ENCODE measurements around the gene CCL18.
A peak's percentile ranks its signal among the peaks of the same experiment; 100 is the strongest.
"Not testable (repeated sequence)": the region's sequence is repeated elsewhere in the genome, so short reads cannot be mapped to it uniquely, and the experiment has no call there.

The CCL18 gene

DNA sequence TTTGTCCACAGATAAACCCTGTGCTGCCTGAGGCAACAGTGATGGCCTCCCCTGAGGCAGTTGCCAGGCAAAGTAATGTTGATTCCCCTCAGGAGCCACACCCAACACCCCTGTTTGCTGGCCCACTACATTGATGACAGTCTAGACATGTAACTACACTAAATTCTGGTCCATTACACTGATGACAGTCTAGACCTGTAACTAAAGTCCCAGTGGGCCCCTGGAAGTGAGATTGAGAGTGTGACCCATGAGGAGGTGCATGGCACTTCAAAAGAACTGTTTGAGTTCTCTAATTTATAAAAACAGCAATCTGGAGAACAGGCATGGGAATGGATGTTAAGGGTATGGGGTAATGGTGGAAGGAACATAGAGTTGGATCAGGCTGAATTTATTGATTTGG is 48.5 kb downstream of the CCL18 start:
- Mint-ChIP-seq H3K36me3 (ENCODE audit: insufficient read depth) (peaks cover 3% of the 10 kb centered on the region), H3K9me3 (peaks cover 6% of the 10 kb centered on the region), H3K4me3 (no peak overlapping the region), H3K4me1 (peaks cover 69% of the 10 kb centered on the region), H3K27ac (ENCODE audit: low read depth) (no peak overlapping the region), H3K27me3 (no peaks in the 10 kb centered on the region)
- DNase-seq (ENCODE audit: low spot score in 2 of 2), result no peak
- no peak for ATAC-seq (replicated peaks; ENCODE audit: extremely low read depth, poor library complexity, severe bottlenecking)

- not testable (repeated sequence) for H3K27me3 Mint-ChIP-seq; DNase-seq (ENCODE audit: low spot score in 2 of 2); H3K36me3 Mint-ChIP-seq (ENCODE audit: insufficient read depth); ATAC-seq (replicated peaks; ENCODE audit: extremely low read depth, poor library complexity, severe bottlenecking); H3K4me3 Mint-ChIP-seq; H3K9me3 Mint-ChIP-seq; H3K27ac Mint-ChIP-seq (ENCODE audit: low read depth)
- peaks cover 69% of the 10 kb centered on the region for H3K4me1 Mint-ChIP-seq
Measured at GRCh38 chr17:36113131-36113530, 49.1 kb downstream of the CCL18 start.

GRCh38 chr17:36114971-36115648 is 51.0 kb downstream of the CCL18 start:
- H3K36me3 Mint-ChIP-seq (ENCODE audit: insufficient read depth); DNase-seq (ENCODE audit: low spot score in 2 of 2); ATAC-seq (replicated peaks; ENCODE audit: extremely low read depth, poor library complexity, severe bottlenecking); H3K9me3 Mint-ChIP-seq; H3K27me3 Mint-ChIP-seq: not testable (repeated sequence)
- H3K27ac Mint-ChIP-seq (ENCODE audit: low read depth), result peak overlapping the region; percentile 51
- H3K4me3 Mint-ChIP-seq, result peak overlapping the region; percentile 72
- peaks cover 75% of the 10 kb centered on the region for H3K4me1 Mint-ChIP-seq

DNA sequence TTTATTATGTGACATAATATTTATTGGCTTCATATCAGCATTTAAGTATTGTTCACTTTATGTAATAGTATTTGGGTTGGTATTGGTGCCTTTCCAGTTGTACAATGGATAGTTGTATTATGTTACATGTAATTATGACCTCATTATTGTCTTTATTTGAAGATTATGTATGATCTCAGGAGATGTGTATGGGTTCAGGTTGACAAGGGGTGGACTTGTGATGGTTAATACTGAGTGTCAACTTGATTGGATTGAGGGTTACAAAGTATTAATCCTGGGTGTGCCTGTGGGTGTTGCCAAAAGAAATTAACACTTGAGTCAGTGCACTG is 51.5 kb downstream of the CCL18 start:
- H3K27me3 Mint-ChIP-seq; H3K9me3 Mint-ChIP-seq; H3K36me3 Mint-ChIP-seq (ENCODE audit: insufficient read depth); ATAC-seq (replicated peaks; ENCODE audit: extremely low read depth, poor library complexity, severe bottlenecking); DNase-seq (ENCODE audit: low spot score in 2 of 2): not testable (repeated sequence)
- Mint-ChIP-seq H3K4me1 (peaks cover 75% of the 10 kb centered on the region), H3K27ac (ENCODE audit: low read depth) (peak overlapping the region; percentile 51), H3K4me3 (peak overlapping the region; percentile 72)

GRCh38 chr17:36117505-36118382 is 53.7 kb downstream of the CCL18 start:
- H3K9me3 Mint-ChIP-seq, result peaks cover 2% of the 10 kb centered on the region
- DNase-seq (ENCODE audit: low spot score in 2 of 2) (no peak), ATAC-seq (replicated peaks; ENCODE audit: extremely low read depth, poor library complexity, severe bottlenecking) (no peak)
- H3K27ac Mint-ChIP-seq (ENCODE audit: low read depth), result peak overlapping the region; percentile 91
- H3K4me3 Mint-ChIP-seq, result peak overlapping the region; percentile 72
- peaks cover 10% of the 10 kb centered on the region for H3K36me3 Mint-ChIP-seq (ENCODE audit: insufficient read depth)
- H3K27me3 Mint-ChIP-seq, result no peaks in the 10 kb centered on the region
- peaks cover 68% of the 10 kb centered on the region for H3K4me1 Mint-ChIP-seq

DNA sequence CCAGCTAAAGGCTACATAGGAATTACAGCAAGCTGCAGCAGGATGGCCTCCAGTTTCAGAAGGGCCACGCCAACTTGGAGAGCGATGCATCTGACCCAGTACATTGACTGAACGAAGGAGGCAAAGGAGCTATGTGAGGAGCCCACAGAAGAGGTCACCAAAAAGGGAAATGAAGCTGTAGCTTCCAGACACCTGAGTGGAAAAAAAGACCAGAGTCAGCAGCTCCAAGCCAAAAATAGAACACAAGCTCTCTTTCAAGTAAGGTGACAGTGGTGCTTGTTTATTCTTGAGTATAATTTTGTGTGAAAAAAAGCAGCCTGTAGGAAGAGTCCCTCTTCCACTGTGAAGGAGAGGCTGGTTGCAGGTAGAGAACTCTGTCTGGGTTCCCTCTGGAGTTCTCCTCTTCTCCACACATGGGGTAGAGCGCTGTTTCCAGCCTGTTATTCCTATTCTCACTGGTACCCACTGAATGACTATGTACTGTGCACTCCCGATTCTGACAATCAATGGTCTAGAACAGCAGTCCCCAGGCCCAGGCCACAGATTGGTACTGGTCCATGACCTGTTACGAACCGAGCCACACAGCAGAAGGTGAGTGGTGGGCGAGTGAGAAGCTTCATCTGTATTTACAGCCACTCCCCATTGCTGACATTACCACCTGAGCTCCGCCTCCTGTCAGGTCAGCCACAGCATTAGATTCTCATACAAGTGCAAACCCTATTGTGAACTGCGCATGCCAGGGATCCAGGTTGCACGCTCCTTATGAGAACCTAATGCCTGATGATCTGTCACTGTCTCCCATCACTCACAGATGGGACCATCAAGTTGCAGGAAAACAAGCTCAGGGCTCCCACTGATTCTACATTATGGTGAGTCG is 54.6 kb downstream of the CCL18 start:
- peak overlapping the region; percentile 91 for H3K27ac Mint-ChIP-seq (ENCODE audit: low read depth)
- no peak for DNase-seq (ENCODE audit: low spot score in 2 of 2)
- H3K27me3 Mint-ChIP-seq, result no peaks in the 10 kb centered on the region
- H3K9me3 Mint-ChIP-seq, result no peaks in the 10 kb centered on the region
- peak overlapping the region; percentile 72 for H3K4me3 Mint-ChIP-seq
- peaks cover 10% of the 10 kb centered on the region for H3K36me3 Mint-ChIP-seq (ENCODE audit: insufficient read depth)
- peaks cover 66% of the 10 kb centered on the region for H3K4me1 Mint-ChIP-seq
- no peak for ATAC-seq (replicated peaks; ENCODE audit: extremely low read depth, poor library complexity, severe bottlenecking)

DNA sequence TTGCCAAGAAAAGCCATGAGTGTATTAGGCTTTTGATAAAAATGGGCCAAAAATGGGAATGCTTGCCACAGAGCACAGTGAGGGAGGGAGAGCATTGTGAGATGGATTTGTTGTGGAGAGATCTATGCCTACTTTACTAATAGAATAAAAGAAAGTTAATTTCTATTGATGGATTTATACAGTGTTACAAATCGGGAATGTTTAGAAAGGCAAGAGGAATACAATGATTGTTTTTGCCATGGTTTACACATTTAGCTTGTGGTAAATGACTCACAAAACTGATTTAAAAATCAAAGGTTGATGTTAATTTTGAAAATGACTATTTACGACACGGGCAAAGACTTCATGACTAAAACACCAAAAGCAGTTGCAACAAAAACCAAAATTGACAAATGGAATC is 56.1 kb downstream of the CCL18 start:
- Mint-ChIP-seq H3K9me3 (no peaks in the 10 kb centered on the region), H3K4me3 (peak overlapping the region; percentile 21), H3K4me1 (peaks cover 58% of the 10 kb centered on the region), H3K36me3 (ENCODE audit: insufficient read depth) (peaks cover 10% of the 10 kb centered on the region), H3K27ac (ENCODE audit: low read depth) (peak overlapping the region; percentile 52), H3K27me3 (no peaks in the 10 kb centered on the region)
- ATAC-seq (replicated peaks; ENCODE audit: extremely low read depth, poor library complexity, severe bottlenecking), result no peak
- DNase-seq (ENCODE audit: low spot score in 2 of 2), result no peak

DNA sequence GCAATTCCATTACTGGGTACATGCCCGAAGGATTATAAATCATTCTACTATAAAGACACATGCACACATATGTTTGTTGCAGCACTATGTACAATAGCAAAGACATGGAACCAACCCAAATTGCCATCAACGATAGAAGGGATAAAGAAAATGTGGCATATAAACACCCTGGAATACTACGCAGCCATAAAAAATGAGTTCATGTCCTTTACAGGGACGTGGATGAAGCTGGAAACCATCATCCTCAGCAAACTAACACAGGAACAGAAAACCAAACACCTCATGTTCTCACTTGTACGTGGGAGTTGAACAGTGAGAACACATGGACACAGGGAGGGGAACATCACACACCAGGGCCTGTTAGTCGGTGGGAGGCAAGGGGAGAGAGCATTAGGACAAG is 57.0 kb downstream of the CCL18 start:
- H3K36me3 Mint-ChIP-seq (ENCODE audit: insufficient read depth); DNase-seq (ENCODE audit: low spot score in 2 of 2); H3K9me3 Mint-ChIP-seq; H3K4me3 Mint-ChIP-seq; H3K27me3 Mint-ChIP-seq; H3K27ac Mint-ChIP-seq (ENCODE audit: low read depth); ATAC-seq (replicated peaks; ENCODE audit: extremely low read depth, poor library complexity, severe bottlenecking): not testable (repeated sequence)
- H3K4me1 Mint-ChIP-seq, result peaks cover 56% of the 10 kb centered on the region

Measured in central memory CD8-positive, alpha-beta T cell (primary cell).